ENCODE results near the gene LMNTD1.

GRCh38 chr12:25574761-25575160 lies 21.7 kb upstream of the LMNTD1 start:
- TF ChIP-seq POLR2AphosphoS5 (IDR thresholded peaks at IDR 0.05; ENCODE audit: low read depth, low read length) (no peak), POLR2A (IDR thresholded peaks at IDR 0.05; ENCODE audit: low read depth, low read length) (no peak)

Data from GM12892 (cell line).